ENCODE measurements around the gene NEDD4L. TPM values are rescaled to one million over a fixed set of nuclear protein-coding genes. Genes with fewer than 3 reads are reported as not detected.

Gene NEDD4L
- total RNA-seq, 1 donor from 2014 or later: 15.6 TPM

DNA sequence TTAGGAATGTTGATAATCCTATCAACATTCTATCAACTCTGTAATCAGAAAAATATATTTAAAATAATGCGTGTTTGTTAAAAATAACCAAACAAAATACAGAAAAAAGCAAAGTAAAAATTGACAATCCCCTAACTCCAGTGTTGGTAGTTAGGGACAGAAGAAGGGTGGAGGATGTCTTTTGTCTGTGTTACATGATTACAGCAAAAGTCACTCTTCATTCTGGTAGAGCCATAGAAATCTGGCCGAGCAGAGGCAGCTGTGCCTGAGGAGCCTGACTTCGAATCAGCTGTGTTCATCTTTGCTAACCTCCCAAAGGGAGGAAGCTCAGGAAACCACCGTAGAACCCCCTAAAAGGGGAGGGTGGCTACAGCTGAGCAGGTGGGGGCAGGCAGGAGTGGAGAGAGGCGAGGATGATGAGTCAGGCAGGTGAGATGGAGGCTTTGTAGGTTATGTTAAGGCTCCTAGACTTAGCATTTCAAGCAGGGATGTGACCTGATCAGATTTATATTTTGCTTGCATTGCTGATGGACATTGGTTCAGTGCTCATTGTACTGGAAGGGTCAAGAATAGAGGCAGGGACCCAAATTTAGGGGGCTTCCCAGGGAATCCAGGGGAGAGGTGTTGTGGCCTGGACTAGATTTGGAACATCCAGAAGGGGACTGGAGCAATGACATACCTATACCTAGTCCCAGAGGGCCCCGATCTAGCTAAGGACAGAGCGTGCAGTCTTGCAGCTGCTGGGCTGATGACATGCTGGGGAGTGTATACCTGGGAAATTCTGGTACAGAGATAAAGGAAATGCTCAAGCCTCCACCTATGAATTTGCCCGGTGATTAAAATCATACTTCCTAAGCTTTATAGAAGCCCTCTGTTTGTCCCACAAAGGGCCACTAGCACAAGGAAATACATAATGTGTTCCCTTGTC, 95.7 kb downstream of the NEDD4L start:
- no peaks in the 10 kb centered on the region for H3K27me3 ChIP-seq
- H3K36me3 ChIP-seq: no peaks in the 10 kb centered on the region
- no peak overlapping the region for H3K4me3 ChIP-seq
- H3K4me1 ChIP-seq: no peaks in the 10 kb centered on the region
- no peak overlapping the region for H3K27ac ChIP-seq
- DNase-seq (ENCODE audit: low spot score in 2 of 2): no peak
- intact Hi-C loops (cut with DNase I): loop anchor here (5.0 kb wide), 1 partner anchor 97 kb away; the partner anchor contains the start of gene NEDD4L
- TF ChIP-seq, protein P1, sequence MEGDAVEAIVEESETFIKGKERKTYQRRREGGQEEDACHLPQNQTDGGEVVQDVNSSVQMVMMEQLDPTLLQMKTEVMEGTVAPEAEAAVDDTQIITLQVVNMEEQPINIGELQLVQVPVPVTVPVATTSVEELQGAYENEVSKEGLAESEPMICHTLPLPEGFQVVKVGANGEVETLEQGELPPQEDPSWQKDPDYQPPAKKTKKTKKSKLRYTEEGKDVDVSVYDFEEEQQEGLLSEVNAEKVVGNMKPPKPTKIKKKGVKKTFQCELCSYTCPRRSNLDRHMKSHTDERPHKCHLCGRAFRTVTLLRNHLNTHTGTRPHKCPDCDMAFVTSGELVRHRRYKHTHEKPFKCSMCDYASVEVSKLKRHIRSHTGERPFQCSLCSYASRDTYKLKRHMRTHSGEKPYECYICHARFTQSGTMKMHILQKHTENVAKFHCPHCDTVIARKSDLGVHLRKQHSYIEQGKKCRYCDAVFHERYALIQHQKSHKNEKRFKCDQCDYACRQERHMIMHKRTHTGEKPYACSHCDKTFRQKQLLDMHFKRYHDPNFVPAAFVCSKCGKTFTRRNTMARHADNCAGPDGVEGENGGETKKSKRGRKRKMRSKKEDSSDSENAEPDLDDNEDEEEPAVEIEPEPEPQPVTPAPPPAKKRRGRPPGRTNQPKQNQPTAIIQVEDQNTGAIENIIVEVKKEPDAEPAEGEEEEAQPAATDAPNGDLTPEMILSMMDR (IDR thresholded peaks at IDR 0.05): no peak
- no peaks in the 10 kb centered on the region for H3K9me3 ChIP-seq

DNA sequence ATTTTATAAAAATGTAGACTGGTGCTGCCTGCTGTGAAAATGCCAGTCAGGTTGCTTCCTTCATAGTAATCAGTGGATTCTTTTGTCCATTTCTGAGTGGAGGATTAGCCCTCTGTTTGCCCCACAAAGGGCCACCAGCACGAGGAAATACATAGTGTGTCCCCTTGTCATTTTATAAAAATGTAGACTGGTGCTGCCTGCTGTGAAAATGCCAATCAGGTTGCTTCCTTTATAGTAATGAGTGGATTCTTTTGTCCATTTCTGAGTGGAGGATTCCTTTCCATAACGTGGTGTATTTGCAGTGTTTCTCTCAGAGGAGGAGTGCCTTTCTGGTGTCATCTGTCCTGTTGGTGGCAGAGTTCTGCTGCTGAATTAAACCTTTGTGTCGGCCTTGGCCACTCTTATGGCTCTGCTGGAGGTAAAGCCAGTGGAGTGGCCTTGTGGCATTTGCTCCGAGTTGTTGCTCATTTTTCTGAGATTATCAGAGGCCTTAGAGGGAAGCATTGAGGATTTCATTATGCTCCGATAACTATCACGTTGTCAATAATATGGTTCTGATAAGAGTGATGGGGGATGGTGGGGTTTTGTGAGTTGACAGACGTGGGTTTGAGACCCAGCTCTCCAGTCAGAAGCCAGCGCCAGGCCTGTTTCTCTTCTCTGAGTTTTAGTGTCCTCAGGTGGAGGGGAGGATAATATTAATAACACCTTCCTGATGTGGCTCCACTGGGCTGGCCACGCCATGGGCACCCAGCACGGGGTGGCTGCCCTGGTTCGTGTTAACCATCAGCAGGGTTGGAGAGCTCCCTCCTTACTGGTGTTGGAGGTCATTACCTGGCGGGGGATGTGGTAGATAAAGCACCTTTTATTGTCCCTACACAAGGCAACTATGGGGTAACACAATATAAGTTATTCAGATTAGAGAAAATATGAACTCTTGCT, 96.6 kb downstream of the NEDD4L start:
- TF ChIP-seq, protein P1 (IDR thresholded peaks at IDR 0.05): no peak
- no peaks in the 10 kb centered on the region for H3K36me3 ChIP-seq
- intact Hi-C loops (cut with DNase I): no loop called here
- no peaks in the 10 kb centered on the region for H3K27me3 ChIP-seq
- no peak for DNase-seq (ENCODE audit: low spot score in 2 of 2)
- no peaks in the 10 kb centered on the region for H3K9me3 ChIP-seq
- H3K4me1 ChIP-seq: no peaks in the 10 kb centered on the region
- H3K27ac ChIP-seq: no peak overlapping the region
- no peak overlapping the region for H3K4me3 ChIP-seq

DNA sequence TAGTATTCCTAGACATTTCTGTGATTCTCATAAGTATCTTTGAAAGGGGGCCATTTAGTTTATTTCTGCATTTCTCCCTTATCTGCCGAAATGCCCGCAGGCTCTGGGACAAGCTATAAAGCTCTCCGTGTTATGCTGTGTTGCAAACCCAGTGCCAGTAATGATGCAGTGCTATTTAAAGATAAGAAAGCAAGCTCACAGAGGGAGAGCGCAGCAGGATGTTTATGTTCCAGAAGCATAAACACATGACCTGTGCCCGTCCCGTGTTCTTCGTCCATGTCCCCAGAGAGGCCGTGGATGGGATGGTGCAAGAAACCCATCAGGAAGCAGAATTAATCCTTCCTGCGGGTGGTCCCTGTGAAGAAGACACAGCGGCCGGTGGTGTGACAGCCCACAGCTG, 99.4 kb downstream of the NEDD4L start:
- TF ChIP-seq, protein P1 (IDR thresholded peaks at IDR 0.05): no peak
- Histone ChIP-seq H3K9me3 (no peaks in the 10 kb centered on the region), H3K4me3 (no peak overlapping the region), H3K4me1 (no peaks in the 10 kb centered on the region), H3K27ac (no peak overlapping the region), H3K36me3 (no peaks in the 10 kb centered on the region), H3K27me3 (no peaks in the 10 kb centered on the region)
- intact Hi-C loops (cut with DNase I): no loop called here
- no peak for DNase-seq (ENCODE audit: low spot score in 2 of 2)

DNA sequence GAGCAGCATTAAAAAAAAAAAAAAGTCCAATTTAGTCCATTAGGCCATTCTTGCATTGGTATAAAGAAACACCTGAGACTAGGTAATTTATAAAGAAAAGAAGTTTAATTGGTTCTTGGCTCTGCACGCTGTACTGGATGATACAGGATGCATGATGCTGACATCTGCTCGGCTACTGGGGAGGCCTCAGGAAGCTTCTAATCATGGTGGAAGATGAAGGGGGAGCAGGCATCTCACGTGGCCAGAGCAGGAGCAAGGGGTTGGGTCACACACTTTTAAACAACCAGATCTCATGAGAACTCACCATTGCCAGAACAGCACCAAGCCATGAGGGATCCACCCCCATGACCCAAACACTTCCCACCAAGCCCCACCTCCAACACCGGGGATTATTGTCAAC, 100.1 kb downstream of the NEDD4L start:
- TF ChIP-seq, protein P1 (IDR thresholded peaks at IDR 0.05): no peak
- H3K4me3 ChIP-seq: no peak overlapping the region
- no peaks in the 10 kb centered on the region for H3K27me3 ChIP-seq
- no peak for DNase-seq (ENCODE audit: low spot score in 2 of 2)
- H3K36me3 ChIP-seq: no peaks in the 10 kb centered on the region
- H3K4me1 ChIP-seq: no peaks in the 10 kb centered on the region
- intact Hi-C loops (cut with DNase I): no loop called here
- H3K9me3 ChIP-seq: no peaks in the 10 kb centered on the region
- no peak overlapping the region for H3K27ac ChIP-seq

DNA sequence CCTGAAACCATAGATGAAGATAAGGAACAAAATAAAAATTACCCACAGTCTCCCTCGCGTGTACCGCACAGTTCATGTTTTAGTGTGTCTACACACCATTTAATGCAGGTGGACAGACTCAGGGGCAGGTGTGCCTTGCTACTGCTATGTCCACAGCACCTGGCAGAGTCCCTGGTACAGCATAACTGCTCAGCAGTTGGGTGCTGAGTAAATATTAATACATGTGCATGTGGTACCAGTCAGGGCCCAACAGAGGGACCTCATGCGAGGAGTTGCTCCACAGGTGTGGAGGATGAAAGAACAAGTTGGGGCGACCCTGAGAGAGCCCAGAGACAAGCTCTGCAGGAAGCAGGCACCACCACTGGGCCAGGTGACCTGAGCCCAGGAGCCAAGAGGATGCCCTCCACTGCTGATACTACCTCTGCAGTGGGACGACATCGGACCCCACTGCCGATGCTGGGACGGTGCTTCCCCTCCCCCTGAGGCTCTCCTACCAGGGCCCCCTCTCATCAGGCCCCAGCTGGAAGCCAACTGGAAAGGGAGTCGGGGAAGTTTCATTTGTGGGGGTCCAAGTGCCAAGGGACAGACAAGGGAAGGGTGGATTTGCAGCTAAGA, 100.8 kb downstream of the NEDD4L start:
- Histone ChIP-seq H3K36me3 (no peaks in the 10 kb centered on the region), H3K9me3 (no peaks in the 10 kb centered on the region), H3K27me3 (no peaks in the 10 kb centered on the region), H3K27ac (no peak overlapping the region), H3K4me3 (no peak overlapping the region), H3K4me1 (no peaks in the 10 kb centered on the region)
- intact Hi-C loops (cut with DNase I): no loop called here
- DNase-seq (ENCODE audit: low spot score in 2 of 2): no peak
- TF ChIP-seq, protein P1 (IDR thresholded peaks at IDR 0.05): no peak

Measured in ascending aorta (tissue), 2 donors.